Stimulated activated naive CD8-positive, alpha-beta T cell treated with anti-CD3 and anti-CD28 coated beads, Interleukin-15, amount 100 ng/mL, for 72 hours (primary cell): ENCODE results near the gene STK16.

Source experiments
- ATAC-seq: fragments of 150-1000 bp; cut with Tn5 transposase; 2 replicates; pipeline ENCODE4 v1.10.0; 2021; ENCODE audit warnings: mild to moderate bottlenecking, moderate library complexity
- DNase-seq, 2 donors: peaks; one replicate each; pipeline ENCODE4 v3.0.0; 2021 to 2022
- H3K27ac Mint-ChIP-seq, 2 donors: one replicate each; pipeline ENCODE4 v1.8.0; 2022; ENCODE audit warnings: mild to moderate bottlenecking in 2 of 2, mixed read lengths in 2 of 2, moderate library complexity in 2 of 2
- H3K27me3 Mint-ChIP-seq: one replicate; pipeline ENCODE4 v1.8.0; 2022; ENCODE audit warnings: mixed read lengths
- H3K4me1 Mint-ChIP-seq: one replicate; pipeline ENCODE4 v1.8.0; 2022; ENCODE audit warnings: mild to moderate bottlenecking, mixed read lengths
- H3K4me3 Mint-ChIP-seq, 2 donors: one replicate each; pipeline ENCODE4 v1.8.0; 2022; ENCODE audit warnings: mild to moderate bottlenecking in 2 of 2, mixed read lengths in 2 of 2, moderate library complexity in 1 of 2
- H3K9me3 Mint-ChIP-seq, 2 donors: one replicate each; pipeline ENCODE4 v1.8.0; 2022; ENCODE audit warnings: mixed read lengths in 2 of 2

STK16 gene

DNA sequence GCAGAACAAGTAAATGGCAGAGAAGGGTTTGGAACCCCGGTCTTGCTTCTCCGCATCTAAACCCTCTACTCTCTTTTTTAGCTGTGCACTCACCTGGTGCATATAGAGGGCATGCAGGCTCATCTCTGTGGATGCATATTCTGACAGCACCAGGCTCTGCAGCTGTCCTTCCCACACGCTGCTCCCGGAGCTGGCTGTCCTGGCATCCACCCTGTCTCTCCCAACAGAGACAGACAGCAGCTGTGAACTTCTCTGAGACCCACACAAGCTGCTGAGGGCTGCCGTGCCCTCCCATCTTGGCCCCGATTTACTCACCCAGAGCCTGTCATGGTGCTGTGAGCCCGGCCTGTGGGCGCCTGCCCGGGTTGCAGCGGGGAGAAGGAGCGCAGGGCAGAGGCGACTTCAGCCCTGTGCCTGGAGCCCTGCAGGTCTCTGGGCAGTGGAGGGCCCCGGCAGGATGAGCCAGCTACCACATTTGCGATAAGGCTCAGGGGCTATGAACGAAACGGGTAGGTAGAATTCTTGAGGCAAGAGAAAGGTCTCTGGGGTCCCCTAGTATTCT lies 23.2 kb upstream of the STK16 start:
- Mint-ChIP-seq H3K27ac (no peak overlapping the region), H3K9me3 (no peaks in the 10 kb centered on the region), H3K27me3 (no peaks in the 10 kb centered on the region), H3K4me3 (no peak overlapping the region), H3K4me1 (peaks cover 39% of the 10 kb centered on the region)
- no peak for ATAC-seq
- DNase-seq = no peak

DNA sequence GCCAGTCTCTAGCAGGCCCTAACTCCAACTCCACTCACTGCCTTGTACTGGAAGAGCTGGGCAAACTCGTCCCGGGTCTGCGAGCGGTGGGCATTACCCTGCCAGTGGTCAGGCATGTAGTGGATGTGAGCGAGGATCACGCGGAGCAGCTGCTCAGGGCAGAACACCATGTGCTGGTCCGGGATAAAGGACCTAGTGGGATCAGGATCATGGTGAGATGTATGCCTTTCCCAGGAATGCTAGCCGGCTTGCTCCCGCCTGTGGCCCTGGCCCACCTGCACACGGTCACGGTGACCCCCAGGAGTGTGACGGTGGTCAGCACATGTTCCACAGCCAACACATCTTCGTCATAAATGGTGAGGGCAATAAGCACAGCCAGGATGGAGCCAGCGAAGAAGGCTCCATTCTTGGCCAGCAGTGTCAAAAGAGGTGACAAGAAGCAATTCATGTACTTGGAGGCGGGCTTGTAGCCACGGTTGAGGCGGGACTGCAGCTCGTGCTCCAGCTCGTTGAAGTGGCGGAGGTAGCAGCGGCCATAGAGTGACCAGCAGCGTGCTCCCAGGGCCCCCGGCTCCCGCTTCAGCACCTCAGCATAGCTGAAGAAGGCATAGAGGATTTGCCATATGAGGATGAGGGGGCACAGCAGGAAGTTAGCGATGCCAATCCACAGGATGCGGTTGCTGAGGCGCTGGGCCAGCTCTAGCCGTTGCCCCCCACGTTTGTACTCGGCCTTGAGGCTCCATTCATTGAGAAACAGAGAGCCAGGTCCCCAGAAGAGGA lies 21.3 kb upstream of the STK16 start:
- ATAC-seq (no peak), DNase-seq (no peak)
- Mint-ChIP-seq H3K4me1 (peaks cover 41% of the 10 kb centered on the region), H3K27me3 (no peaks in the 10 kb centered on the region), H3K4me3 (no peak overlapping the region), H3K9me3 (no peaks in the 10 kb centered on the region), H3K27ac (no peak overlapping the region)

DNA sequence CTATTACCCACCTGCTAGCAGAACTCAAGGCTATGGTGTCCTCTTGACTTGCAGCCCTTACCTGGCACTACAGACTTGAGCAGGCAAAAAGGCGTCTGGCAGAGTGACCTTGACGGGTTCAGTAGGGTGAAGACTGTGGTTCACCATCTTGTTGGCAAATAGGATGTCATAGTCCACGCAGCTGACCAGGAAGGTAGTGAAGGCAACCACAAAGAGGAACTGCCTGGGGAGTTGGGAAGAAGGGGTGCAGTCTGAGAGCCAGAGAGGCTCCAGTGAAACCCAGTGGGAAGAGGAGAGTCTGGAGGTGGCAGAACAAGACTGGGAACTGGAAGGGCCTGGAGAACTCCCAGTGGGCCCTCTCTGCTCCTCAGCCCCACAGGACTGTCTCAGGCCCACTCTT lies 19.9 kb upstream of the STK16 start:
- no peak for ATAC-seq
- Mint-ChIP-seq H3K9me3 (no peaks in the 10 kb centered on the region), H3K27me3 (no peaks in the 10 kb centered on the region), H3K27ac (no peak overlapping the region), H3K4me1 (peaks cover 30% of the 10 kb centered on the region), H3K4me3 (peak overlapping the region in 1 of 2 donors; percentile 12)
- no peak for DNase-seq

DNA sequence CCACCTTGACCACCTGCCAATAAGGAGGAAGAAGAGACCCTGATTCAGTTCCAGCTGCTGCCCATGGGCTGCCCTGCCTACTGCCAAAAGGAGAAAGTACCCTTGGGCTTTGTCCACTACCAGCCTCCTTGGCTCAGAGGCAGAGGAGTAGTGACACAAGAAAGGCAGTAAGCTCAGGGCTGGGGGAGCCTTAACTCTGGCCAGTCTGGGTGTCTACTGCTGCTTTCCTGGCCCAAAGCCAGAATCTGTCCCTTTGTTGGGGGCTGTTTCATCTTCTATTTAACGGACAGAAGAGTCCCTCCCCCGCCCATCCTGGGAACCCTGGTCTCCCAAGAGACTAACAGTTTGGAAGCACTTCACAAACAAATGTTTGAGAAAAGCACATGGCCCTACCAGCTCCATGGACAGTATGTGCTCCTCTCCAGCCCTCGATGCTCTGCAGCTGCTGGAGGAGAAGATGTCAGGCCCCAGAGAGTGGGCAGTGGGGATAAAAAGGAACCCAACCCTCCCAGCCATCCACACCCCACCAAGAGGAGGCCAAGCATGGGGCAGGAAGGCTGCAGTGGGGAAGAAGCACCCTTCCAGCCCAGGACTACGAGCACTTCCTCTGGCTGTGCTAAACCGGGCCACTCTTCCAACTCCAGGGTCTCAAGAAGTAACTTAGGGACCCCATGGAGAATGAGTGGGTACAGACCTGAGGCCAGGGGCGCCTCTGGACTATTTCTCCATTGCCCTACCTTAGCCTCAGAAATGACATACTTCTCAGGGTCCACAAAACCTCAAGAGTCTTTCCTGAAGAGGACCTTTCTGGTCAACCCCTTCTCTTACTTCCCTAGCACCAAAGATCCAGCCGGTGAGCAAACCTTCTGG lies 17.0 kb upstream of the STK16 start:
- Mint-ChIP-seq H3K27ac (peak overlapping the region; percentile 70 to 90), H3K4me1 (peaks cover 53% of the 10 kb centered on the region), H3K27me3 (no peaks in the 10 kb centered on the region), H3K9me3 (no peaks in the 10 kb centered on the region), H3K4me3 (peak overlapping the region; percentile 81 to 100)
- no peak for DNase-seq
- ATAC-seq = no peak

DNA sequence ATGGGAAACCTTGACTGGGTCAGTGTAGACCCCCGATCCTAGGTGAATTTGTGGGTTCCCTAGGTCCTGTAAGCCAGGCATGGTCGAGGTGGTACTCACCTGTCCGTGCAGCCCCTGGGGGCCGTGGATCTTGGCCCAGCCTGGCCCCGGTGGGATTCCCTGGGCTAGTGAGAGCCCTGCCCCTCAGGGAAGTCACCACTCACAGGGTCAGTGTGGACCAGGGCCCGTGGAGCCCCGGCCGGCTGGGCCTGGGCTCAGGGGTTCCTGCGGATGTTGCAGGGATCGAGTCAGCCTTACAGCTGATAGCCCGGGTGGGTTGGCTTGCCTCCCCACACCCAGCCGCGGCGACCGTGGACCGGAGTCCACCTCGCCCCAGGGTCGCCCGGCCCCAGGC lies 16.4 kb upstream of the STK16 start:
- Mint-ChIP-seq H3K4me3 (peak overlapping the region; percentile 81 to 100), H3K27ac (peak overlapping the region; percentile 70 to 90), H3K9me3 (no peaks in the 10 kb centered on the region), H3K27me3 (no peaks in the 10 kb centered on the region), H3K4me1 (peaks cover 59% of the 10 kb centered on the region)
- ATAC-seq (no peak), DNase-seq (no peak)

DNA sequence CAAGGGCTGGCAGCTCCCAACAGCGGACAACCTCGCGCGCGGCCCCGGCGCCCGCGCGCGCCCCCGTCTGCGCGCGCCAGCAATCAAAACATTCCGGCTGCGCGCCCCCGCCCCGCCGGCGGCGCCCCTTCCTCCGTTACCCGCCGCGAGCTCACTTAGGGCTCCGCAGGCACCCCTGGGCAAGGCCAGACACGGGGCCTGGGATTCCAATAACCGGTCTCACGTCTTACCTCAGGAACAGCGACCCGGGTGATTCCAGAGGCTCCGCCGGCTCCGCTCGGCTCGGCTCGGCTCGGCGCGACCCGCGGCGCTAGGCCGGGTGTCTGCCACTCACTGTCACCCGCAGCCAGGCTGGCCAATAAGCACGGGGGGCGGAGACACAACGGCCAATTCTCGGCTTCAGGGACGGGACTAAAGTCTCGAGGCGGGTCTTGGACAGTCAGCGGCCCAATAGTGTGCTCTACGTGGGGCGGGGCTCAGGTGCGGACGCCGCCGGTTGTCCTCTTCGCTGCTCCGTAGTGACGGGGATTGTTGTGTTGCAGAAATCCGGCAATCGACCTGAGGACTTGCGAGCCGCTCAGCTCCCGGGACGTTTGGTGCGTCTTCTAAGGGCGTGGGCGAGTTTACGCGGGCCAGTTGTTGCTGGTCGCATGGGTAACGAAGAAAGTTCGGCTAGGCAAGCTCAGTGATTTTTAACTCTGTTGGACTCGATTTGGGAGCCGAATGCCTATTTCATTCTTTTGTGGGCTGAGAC lies 15.8 kb upstream of the STK16 start, which contains the start of the genes ANKZF1 and ATG9A:
Gene ANKZF1, plus strand, starts transcription at position 502 of the 754 bp plus-strand sequence. CDS start 452 bp downstream, outside the sequence.
Gene ATG9A, minus strand, starts transcription at position 332 of the 754 bp plus-strand sequence. CDS start 1,612 bp downstream, outside the sequence.
- Mint-ChIP-seq H3K4me1 (peaks cover 65% of the 10 kb centered on the region), H3K27ac (peak within 1 kb of the TSS; percentile 97 to 99), H3K27me3 (no peaks in the 10 kb centered on the region), H3K9me3 (no peaks in the 10 kb centered on the region), H3K4me3 (peak within 1 kb of the TSS; percentile 93 to 100)
- peak; percentile 97 for ATAC-seq
- DNase-seq = peak; percentile 97 to 99

DNA sequence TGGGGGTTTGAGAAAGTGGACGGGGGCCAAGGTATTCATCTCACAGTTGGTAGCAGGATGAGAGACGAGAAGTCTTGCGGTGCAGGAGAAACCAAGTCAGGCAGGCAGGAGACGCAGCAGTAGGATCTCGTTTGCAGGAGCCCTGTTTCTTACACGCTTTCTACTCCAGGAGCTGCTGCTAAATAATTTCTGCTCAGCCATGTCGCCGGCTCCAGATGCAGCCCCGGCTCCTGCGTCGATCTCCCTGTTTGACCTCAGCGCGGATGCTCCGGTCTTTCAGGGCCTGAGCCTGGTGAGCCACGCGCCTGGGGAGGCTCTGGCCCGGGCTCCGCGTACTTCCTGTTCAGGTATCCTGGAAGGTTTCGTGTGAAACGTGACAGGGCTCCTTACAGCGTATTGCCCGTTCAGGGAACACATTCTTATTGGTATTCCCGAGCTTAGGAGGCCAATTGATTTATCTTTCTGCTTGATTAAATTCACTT lies 15.2 kb upstream of the STK16 start:
- H3K27ac Mint-ChIP-seq = peak overlapping the region; percentile 97 to 99
- ATAC-seq = peak; percentile 40
- H3K9me3 Mint-ChIP-seq = no peaks in the 10 kb centered on the region
- H3K4me1 Mint-ChIP-seq = peaks cover 69% of the 10 kb centered on the region
- H3K4me3 Mint-ChIP-seq = peak overlapping the region; percentile 93 to 100
- peak; percentile 46 to 63 for DNase-seq
- no peaks in the 10 kb centered on the region for H3K27me3 Mint-ChIP-seq

DNA sequence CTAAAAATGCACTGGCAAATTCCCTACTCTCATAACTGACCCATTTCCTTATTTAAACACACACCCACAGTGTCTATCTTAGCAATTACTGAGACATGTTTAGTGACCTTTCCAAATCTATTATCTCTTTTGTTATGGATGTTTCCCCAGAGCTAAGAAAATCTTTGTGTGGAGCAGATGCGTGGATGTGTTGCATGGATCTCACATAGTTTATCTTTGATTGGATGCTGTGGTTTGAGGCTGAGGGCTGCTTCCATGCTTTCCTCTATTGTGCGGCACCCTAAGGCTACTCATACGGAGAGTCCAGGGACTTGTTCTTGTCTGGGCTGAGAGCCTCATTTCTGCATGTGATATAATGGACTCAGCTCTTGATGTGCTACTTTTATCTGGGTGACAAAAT lies 10.9 kb upstream of the STK16 start:
- Mint-ChIP-seq H3K27me3 (no peaks in the 10 kb centered on the region), H3K4me3 (no peak overlapping the region), H3K4me1 (peaks cover 48% of the 10 kb centered on the region), H3K27ac (no peak overlapping the region), H3K9me3 (no peaks in the 10 kb centered on the region)
- no peak for ATAC-seq
- DNase-seq = no peak

DNA sequence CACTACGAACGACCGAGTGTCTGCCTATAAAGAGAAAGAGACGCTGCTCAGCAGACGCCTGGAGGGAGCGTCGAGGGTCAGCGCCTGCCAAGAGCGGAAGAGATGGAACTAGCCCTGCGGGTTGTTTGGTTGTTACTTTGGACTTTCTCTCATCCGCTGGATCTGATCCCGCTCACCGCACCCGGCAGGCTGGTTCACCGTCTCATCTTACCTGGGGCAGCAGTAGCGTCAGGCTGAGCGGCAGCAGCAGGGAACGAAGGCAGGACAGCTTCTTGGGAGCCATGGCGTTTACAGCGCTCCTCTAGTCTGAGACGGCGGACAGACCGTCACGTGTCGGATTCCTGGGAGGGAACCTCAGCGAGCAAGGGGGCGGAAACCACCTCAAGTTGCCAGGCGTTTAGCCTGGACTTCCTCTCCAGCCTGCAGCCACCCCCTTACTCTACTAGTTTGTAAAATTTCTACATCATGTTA lies 2.0 kb upstream of the STK16 start:
- Mint-ChIP-seq H3K4me3 (peak overlapping the region in 1 of 2 donors; percentile 72), H3K27me3 (no peaks in the 10 kb centered on the region), H3K4me1 (peaks cover 46% of the 10 kb centered on the region), H3K9me3 (no peaks in the 10 kb centered on the region), H3K27ac (peak overlapping the region; percentile 46 to 55)
- DNase-seq (no peak), ATAC-seq (no peak)

DNA sequence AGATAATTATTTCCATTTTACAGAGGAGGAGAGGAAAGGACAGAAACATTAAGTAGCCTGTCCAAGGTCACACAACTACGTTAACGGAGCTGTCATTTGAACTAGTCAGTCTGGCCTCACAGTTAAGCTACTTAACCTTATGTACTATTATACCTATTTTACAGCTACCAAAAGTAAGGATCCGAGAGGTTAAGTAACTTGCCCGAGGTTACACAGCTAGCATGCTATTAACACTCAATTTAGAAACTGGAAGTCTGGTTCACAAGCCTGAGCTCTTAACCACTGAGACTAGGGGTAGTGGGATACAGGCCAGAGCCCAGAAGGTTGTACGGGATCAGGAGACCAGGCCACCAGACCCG lies 511 bp upstream of the STK16 start:
- Mint-ChIP-seq H3K4me3 (peak overlapping the region; percentile 96 to 98), H3K4me1 (peaks cover 61% of the 10 kb centered on the region), H3K27ac (peak overlapping the region; percentile 97 to 98), H3K27me3 (no peaks in the 10 kb centered on the region), H3K9me3 (no peaks in the 10 kb centered on the region)
- DNase-seq = no peak
- no peak for ATAC-seq

DNA sequence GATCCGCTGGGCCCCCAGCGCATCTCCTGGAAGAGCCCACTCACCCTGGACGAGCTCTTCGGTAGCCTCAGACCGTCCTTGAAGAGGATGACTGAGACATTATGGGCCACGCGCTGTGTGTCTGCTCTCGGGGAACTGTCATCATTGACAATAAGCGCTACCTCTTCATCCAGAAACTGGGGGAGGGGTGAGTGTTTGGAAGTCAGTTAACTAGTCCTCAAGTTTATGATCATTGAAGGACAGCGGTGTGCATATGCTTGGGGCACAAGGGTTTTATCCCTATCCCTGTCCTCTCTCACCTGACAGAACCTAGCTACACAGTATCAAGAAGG lies 586 bp downstream of the STK16 start:
- H3K4me1 Mint-ChIP-seq = peaks cover 72% of the 10 kb centered on the region

DNA sequence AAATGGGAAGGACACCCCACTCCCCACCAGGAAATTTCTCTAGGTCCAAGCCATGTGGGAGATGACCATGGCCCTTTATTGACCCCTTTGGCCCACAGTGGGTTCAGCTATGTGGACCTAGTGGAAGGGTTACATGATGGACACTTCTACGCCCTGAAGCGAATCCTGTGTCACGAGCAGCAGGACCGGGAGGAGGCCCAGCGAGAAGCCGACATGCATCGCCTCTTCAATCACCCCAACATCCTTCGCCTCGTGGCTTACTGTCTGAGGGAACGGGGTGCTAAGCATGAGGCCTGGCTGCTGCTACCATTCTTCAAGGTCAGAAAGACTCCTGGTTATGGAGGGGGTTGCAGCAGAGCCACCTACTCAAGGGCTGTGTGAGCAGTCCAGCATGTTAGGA lies 1.3 kb downstream of the STK16 start:
- Mint-ChIP-seq H3K4me3 (peak overlapping the region; percentile 68 to 79), H3K9me3 (no peaks in the 10 kb centered on the region), H3K27ac (peak overlapping the region; percentile 35 to 98), H3K27me3 (no peaks in the 10 kb centered on the region), H3K4me1 (peaks cover 79% of the 10 kb centered on the region)
- ATAC-seq = no peak
- DNase-seq = no peak

More for the DNA sequence above, 586 bp downstream of the STK16 start:
- no peak for DNase-seq
- no peaks in the 10 kb centered on the region for H3K9me3 Mint-ChIP-seq
- H3K27ac Mint-ChIP-seq = peak overlapping the region; percentile 97 to 98
- peak overlapping the region; percentile 96 to 98 for H3K4me3 Mint-ChIP-seq
- no peak for ATAC-seq
- H3K27me3 Mint-ChIP-seq = no peaks in the 10 kb centered on the region

DNA sequence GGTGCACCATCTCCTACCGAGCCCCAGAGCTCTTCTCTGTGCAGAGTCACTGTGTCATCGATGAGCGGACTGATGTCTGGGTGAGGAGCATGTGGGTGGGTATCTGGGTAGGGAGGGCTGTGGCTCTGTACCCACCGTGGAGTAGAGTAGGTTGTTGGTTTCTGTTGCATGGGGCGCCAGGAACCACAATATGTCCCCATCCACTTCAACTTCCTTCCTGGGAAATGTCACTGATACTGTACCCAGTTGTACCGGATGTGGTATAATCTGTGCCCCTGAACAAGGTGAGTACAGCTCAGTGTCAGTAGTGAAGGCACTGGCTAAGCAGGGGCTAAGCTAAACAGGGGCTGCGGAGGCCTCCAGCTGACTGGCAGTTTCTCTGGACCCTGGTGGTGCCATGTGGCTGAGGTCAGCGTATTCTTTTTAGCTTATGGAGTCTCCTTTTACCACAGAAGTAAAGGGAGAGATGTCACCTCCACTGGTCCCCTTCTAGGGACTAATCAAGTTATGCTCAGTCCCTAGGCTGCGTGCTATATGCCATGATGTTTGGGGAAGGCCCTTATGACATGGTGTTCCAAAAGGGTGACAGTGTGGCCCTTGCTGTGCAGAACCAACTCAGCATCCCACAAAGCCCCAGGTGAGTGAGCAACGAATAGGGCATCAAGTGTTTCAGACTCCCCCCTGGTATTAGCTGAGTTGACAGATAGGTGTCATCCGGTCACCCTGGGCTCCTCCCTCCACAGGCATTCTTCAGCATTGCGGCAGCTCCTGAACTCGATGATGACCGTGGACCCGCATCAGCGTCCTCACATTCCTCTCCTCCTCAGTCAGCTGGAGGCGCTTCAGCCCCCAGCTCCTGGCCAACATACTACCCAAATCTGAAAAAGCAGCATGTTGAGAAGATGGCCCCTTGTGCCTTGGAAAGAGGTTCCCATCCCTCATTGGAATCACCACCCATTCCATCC lies 2.7 kb downstream of the STK16 start:
- ATAC-seq = peak; percentile 83
- DNase-seq = peak; percentile 50 to 81
- Mint-ChIP-seq H3K9me3 (no peaks in the 10 kb centered on the region), H3K4me3 (peak overlapping the region; percentile 68 to 79), H3K27ac (peak overlapping the region; percentile 25 to 59), H3K27me3 (no peaks in the 10 kb centered on the region), H3K4me1 (peaks cover 86% of the 10 kb centered on the region)

DNA sequence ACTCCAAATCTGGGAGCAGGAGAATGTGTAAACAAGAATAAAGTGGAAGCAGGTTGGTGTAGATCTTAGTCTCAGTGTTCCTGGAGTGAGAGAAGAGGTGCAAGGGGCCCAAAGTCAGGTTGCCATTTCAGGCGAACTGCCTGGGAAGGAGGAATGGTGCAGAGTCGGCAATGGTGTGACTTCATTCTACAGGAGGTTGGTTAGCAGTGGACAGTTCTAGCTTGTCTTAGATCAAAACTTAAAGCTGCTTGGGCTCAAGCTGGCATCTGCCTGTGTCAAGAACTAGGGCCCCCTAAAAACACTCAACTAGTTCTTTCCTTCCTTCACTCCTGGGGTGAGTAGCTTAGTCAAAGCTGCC lies 3.5 kb downstream of the STK16 start:
- Mint-ChIP-seq H3K27ac (peak overlapping the region; percentile 0 to 84), H3K4me1 (peaks cover 78% of the 10 kb centered on the region), H3K27me3 (no peaks in the 10 kb centered on the region), H3K4me3 (peak overlapping the region; percentile 76 to 82), H3K9me3 (no peaks in the 10 kb centered on the region)
- no peak for DNase-seq
- ATAC-seq = no peak
